Choroid plexus epithelial cell (primary cell): ENCODE measurements around the gene N4BP2.

Experiments used
- DNase-seq: peaks from one replicate; pipeline ENCODE4 v3.0.0-alpha.2; 2010; ENCODE audit warnings: low read depth
- H3K4me3 ChIP-seq: 2 replicates; pipeline ENCODE4 v1.5.1; 2011; ENCODE audit warnings: low read depth, mild to moderate bottlenecking, control low read depth, low read length, moderate library complexity
- TF ChIP-seq, protein P1 (sequence below): conservative IDR thresholded peaks from 2 replicates; pipeline ENCODE4 v1.5.1; 2011; ENCODE audit warnings: low read depth, mild to moderate bottlenecking, control low read depth, inconsistent platforms, low read length, moderate library complexity

N4BP2 gene

DNA sequence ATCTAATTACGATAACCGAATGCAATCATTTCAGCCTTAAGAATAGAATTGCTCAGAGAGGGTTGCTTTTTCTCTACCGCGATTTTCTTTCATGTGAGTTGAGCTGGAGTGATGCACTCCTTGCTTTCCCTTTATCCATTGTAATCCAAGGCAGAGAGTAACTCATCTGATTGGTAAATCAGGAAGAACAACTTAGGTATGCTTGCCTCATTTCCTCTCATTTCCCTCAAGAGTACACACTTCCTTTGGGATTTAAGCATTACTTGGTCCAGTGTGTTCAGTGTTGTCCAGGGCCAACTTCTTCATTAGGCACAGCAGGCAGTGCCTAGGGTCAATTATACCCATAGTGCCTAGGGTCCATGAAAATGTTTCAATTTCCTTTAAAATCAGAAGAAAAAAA lies 15.7 kb upstream of the N4BP2 start:
- H3K4me3 ChIP-seq = no peak overlapping the region
- TF ChIP-seq, protein P1, sequence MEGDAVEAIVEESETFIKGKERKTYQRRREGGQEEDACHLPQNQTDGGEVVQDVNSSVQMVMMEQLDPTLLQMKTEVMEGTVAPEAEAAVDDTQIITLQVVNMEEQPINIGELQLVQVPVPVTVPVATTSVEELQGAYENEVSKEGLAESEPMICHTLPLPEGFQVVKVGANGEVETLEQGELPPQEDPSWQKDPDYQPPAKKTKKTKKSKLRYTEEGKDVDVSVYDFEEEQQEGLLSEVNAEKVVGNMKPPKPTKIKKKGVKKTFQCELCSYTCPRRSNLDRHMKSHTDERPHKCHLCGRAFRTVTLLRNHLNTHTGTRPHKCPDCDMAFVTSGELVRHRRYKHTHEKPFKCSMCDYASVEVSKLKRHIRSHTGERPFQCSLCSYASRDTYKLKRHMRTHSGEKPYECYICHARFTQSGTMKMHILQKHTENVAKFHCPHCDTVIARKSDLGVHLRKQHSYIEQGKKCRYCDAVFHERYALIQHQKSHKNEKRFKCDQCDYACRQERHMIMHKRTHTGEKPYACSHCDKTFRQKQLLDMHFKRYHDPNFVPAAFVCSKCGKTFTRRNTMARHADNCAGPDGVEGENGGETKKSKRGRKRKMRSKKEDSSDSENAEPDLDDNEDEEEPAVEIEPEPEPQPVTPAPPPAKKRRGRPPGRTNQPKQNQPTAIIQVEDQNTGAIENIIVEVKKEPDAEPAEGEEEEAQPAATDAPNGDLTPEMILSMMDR = no peak
- DNase-seq = no peak

DNA sequence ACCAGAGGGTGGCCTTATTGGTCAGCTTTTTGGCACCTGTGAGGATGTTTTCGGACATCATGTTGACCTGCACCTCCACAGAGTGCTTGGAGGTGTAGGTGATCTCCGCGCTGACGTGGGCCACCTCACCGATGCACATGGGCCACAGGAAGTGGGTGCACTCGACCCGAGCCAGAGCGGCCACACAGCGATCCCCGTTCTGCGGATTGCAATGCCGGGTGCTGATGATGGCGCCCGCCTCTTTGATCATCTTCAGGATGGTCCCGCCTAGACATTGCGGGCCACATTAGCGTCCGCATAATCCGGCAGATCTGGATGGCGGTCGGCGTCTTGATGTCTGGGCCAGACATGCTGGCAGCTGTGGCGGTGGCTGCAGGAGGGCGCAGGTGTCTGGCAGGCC lies 12.9 kb upstream of the N4BP2 start:
- TF ChIP-seq, protein P1 = no peak
- H3K4me3 ChIP-seq = no peak overlapping the region
- no peak for DNase-seq

DNA sequence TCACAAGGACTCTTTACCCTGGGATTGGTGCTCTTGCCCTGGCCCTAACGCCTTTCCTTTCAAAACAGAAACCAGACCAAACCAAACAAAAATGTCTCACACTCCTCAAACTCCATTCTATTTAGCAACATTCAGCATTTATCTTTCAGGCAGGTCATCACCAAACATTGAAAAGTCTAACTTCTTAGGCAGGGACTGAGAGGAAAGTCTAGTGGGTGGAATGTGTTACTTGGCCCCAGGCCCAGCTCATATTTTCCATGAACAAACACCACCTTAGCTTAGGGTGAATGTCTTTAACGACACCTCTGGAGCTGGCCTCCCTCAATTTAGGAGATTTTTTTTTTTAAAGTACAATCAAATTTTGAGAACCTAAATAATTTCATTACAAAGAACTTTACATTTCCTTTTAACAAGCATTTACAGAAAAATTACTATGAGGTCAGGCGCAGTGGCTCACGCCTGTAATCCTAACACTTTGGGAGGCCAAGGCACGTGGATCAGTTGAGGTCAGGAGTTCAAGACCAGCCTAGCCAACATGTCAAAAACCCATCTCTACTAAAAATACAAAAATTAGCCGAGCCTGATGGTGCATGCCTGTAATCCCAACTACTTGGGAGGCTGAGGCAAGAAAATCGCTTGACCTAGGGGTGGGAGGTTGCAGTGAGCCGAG lies 10.2 kb upstream of the N4BP2 start:
- TF ChIP-seq, protein P1 = peak; percentile 40
- H3K4me3 ChIP-seq = no peak overlapping the region
- DNase-seq = peak; percentile 93

DNA sequence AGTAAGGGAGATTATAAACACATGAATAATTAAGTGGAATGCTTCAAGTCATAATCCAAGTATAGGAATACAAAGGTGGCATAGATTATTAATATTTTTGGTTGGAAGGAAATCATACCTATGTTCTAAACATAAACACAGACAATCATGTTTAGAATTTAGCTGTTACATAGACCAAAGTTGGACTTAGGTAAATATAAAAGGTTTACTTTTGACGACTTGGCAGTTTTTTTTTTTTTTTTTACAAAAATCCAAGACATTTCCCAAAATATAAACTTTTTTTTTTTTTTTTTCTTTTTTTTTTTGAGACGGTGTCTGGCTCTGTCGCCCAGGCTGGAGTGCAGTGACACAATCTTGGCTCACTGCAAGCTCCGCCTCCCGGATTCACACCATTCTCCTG lies 3.5 kb upstream of the N4BP2 start:
- TF ChIP-seq, protein P1 = no peak
- no peak for DNase-seq
- H3K4me3 ChIP-seq = no peak overlapping the region

DNA sequence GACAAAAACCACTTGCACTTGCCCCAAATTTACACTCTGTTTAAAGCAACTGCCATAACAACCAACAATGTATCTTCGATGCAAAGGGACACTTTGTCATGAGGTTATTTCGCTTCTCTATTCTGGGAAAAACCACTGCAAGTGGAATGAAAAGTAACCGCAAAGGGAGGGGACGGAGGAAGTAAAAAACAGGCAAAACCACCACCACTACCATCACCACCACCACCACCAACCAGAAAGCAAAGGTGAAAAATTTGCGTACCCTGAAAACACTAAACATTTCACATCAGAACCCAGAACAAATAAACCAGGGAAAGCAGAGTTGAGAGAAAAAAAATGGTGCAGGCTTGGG lies 1.2 kb upstream of the N4BP2 start:
- peak overlapping the region; percentile 85 for H3K4me3 ChIP-seq
- TF ChIP-seq, protein P1 = no peak
- DNase-seq = peak; percentile 67

DNA sequence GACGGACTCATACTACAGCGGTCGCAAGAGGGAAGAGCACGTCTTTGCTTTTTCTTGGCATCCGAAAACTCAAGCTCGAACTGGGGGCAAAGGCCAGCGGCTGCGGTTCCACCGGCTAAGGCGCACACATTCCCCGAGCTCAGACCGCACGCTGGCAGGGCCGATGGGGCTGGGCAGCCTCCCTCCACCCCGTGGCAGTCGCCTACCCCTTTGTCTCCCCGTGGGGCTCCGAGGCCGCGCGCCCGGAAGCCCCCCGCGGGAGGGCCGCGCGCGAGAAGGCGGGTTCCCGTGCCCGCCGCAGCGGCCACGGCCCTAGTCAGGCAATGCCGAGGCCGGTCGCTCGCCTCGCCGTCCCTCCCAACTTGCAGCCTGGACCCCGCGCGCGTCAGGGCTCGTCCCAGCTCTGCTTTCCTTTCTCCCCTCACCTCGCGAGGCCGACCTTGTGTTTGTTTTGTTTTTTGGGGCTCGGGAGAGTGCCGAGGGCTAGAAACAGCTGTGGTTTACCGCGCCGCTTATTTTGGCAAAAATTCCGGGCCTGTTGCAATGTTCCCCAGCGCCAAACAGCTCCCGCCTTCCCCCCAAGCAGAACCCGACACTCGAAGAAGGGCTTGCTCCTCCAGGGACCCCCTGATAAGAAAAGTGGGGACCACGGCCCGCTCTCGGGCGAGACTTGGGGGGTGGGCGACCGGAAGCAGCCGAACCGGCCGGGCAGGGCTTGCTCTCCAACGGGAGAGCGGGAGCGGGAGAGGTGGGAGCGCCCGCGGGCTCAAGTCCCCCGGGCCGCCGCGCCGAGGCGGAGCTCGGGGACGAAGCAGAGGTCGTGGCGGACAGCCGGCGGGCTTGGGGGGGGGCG lies 561 bp upstream of the N4BP2 start:
- peak; percentile 95 for DNase-seq
- TF ChIP-seq, protein P1 = peak; percentile 31
- peak overlapping the region; percentile 85 for H3K4me3 ChIP-seq
